GM21360 (cell line): ENCODE results near the gene COL13A1.

Source experiments
- ATAC-seq: cut with Tn5 transposase; IDR thresholded peaks from one replicate; pipeline ENCODE4 v1.9.1; 2021; ENCODE audit warnings: mild to moderate bottlenecking, moderate library complexity; ENCODE audit not compliant: unreplicated experiment

Gene COL13A1

DNA sequence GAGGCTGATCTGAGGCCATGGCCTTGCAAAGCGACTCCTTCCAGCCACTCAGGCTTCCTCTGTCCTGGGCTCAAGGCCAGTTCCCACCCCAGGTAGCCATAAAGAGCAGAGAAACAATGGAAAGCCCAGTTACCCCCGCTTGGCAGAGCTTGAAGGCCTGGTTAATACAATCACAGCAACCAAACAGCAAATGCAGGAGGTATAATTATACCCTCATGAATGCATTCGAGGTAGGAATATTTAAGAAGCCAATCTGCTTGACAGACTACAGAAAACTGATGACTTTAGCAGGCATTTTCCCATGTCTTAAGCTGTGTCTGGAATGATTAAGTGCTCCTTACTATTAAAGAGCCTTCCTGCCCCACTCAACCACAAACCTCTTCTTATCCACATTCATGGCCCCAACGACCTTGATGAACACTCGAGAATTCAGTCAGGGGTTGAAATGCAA lies 136.9 kb downstream of the COL13A1 start:
- no peak for ATAC-seq

GRCh38 chr10:69939061-69939460 lies 137.4 kb downstream of the COL13A1 start:
- ATAC-seq, result no peak

DNA sequence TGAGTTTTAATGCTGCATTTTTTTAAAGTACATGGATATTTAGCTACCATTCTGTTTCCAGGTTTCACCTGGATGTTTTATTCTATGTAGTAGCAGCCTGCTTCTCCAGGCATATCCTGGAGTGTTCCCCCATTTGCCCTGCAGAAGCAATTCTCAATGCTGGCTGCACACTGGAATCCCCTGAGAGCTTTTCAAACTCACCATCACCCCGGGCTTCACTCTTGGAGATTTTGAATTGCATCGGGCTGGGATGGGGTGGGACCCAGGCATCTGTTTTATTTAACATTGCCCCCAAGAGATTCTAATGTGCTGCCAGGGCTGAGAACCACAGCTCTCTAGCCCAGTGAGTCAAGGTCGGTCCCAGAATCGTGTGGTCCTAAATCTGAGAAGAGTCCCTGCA lies 137.8 kb downstream of the COL13A1 start:
- ATAC-seq, result no peak

DNA sequence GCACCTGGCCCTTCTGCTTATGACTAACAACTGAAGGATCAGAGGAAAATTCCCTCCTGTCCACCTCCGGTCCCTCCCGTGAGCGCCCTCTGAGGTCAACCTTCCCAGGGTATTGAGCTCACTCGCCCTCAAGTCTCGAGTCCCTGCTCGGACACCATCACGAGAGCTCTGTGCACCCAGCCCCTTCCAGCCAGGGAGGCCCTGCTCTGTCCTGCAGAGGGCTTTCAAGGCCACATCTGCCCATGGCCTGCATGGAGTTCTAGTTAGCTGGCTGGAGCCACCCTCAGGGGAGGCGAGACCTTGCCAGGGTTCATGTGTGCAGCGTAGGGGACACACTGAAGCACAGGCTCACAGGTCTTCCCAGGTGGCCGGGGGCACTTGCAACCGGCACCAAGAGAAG lies 140.0 kb downstream of the COL13A1 start:
- ATAC-seq, result no peak

- ATAC-seq, result no peak
Observed at GRCh38 chr10:69943292-69943820, 141.7 kb downstream of the COL13A1 start.

- no peak for ATAC-seq
Observed at GRCh38 chr10:69944761-69945160, 143.1 kb downstream of the COL13A1 start.

GRCh38 chr10:69948261-69948660 lies 146.6 kb downstream of the COL13A1 start:
- ATAC-seq, result no peak

- no peak for ATAC-seq
Observed at GRCh38 chr10:69949770-69950169, 148.1 kb downstream of the COL13A1 start.

DNA sequence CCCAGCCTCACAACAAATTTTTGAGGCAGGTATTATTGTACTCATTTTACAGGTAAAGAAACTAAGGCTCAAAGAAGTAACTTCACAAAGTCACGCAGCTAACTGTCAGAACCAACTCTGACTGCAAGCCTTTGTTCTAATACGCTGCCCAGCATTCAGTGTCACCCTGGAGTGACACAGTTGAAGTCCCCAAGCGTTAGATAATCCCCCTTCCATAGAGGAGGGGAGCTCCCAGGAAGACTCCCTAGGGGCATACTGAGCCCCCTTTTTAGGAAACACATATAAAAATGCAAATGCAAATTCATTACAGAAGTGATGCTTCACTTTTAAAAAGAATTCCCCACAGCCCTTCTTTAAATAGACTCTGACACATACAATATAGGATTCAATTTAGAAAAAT lies 150.0 kb downstream of the COL13A1 start:
- ATAC-seq, result no peak

DNA sequence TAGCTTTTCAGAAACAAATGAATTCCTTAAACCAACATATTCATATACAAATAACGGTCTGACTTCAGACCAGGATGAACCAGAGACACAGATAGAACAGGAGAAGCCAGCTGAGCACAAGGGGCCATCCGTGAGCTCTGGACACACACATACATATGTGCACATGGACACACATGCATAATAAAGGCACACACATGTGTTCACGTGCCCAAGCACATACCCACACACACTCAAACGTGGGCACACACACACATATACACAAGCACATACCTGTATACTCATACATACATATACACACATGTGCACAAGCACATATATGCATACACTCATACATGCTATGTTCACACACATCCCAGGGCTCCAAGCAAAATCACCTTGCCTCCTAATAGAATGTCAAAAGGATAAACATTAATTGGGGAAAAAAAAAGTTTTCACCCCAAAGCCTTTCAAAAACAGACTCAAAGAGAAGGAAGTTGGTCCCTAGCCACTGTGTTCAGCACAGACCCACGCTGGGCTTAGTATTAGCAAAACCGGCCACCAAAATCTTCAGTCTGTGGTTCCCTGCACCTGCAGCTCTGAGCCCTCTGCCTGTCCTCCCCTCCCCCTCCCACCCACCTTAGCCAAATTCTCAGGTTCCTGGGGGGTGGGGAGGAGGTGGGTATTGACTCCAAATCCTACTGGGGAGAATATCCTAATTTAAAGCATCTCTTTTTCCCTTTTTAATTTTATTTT lies 150.5 kb downstream of the COL13A1 start:
- no peak for ATAC-seq

DNA sequence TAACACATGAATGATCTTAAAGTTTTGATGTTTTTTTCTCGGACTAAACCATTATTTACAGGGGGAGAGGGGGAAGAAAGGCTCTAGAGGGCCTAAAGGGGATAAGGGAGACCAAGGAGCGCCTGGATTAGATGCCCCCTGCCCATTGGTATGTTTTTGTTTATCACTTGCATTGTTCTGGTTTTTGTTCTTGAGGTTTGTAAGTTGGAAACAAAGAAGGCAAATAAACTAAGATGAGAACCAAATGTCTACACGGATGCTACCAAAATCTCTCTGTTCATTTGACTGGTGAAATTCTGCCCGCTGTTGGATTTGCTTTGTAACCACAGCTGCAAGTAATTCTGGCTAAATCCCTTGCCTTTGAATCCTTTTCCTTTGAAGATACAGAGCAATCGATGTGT lies 151.1 kb downstream of the COL13A1 start:
- ATAC-seq, result no peak

DNA sequence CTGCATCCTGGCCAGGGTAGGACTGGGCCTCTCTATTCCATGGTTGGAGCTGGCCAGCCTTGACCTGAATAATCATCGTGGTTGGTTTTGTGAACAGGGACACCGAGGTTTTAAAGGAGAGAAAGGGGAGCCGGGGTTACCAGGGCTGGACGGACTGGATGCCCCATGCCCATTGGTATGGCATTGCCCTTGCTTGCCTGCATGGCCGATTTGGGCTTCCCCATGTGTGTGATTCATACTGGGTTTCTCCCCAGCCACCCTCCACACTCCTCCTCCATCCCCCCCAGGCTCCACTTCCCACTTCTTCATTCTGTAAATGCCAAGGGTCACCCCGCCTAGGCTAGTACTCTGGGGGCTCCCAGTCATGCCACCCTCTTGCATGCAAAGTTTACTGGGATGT lies 152.1 kb downstream of the COL13A1 start:
- ATAC-seq, result no peak

DNA sequence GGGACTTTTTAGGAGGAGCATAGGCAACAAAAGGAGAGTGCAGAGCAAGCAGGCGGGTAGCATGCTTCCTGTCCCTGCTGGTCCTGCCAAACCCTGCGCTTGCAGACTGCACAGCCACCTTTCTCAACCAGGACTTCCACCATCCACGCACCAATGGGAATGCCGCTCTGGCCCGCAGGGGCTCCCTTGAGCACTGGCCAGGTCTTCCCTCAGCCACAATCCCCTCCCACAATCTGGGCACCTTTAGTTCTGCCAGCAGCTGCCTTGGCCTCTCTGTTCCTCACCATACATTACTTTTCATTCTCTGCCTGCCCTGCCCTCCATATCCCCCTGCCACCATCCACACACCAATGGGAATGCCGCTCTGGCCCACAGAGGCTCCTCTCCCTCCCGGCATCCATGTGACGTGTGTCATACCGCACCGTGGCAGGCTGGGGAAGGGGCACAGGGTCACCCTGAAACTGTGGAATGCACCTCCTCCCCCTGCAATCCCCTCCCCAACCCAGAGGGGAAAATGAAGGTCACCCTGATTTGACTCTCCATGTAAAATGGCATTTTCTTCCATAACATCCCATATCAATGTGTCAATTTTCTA lies 153.6 kb downstream of the COL13A1 start:
- ATAC-seq, result no peak

- ATAC-seq, result no peak
Observed at GRCh38 chr10:69955897-69956740, 154.4 kb downstream of the COL13A1 start.

DNA sequence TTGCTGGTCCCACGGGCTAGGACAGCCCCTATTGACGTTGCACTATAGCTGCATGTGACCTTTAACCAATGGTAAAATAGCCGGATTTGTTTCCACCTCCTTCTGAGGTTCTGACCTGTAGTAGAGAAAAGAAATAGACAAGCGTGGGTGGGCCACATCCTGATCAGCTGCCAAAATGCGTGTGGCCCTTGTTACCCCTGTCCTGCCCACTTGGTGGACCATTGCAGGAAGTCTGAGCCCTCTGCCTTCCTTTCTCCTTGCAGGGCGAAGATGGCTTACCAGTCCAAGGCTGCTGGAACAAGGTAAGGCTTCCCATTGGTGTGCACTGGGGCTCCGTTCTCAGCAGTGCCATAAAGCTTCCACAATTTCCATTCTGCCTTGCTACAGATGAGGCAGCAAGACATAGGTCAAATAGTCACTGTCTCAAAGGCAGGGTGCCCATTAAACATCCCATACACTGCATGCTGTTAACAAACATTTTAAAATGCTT lies 155.1 kb downstream of the COL13A1 start:
- no peak for ATAC-seq

GRCh38 chr10:69957241-69957885 lies 155.7 kb downstream of the COL13A1 start:
- no peak for ATAC-seq

DNA sequence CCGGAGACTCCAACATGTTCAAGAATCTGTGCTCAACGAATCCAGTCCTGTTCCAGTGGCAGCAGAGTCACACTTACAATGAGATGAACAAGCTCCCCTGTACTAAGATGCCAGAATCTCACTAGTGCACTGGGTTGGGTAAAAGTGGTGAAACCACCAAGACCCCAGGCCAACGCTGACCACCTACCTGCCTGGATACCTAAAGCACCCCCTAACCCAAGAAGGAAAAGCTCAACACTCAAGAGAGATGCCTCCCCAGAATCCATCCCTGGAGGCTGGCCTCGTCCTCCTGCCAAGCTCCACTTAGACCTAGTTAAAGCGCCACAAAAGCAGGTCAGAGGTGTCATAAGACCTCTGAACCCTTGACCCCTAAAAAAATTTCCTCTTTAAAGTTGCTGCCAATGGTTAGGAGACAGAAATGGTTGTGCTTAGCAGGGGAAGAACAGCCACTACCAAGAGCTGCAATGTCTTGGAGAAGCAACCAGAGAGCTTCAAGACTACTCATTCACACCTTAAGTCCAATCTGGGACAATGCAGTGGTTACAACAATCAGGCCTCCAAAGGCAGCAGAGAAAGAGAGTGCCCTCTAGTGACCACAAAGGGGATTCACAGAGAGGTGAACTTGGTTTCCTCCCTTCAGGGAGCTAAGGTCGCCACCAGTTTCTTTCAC lies 156.3 kb downstream of the COL13A1 start:
- no peak for ATAC-seq

DNA sequence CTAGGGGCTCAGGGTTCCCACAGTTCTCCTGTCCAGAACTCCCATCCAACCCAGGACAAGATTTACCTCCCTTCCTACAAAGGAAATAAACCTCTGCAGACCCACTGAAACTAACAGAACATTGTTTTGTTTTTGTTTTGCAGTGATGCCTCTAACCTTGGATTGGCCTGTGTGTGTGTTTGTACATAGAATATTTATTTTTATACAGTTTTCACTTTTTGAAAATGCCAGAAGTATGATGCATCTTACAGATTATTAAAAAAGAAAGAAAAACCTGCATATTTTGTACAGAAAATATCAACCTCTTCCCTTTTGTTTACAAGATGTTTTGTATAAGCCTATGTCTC lies 156.8 kb downstream of the COL13A1 start:
- ATAC-seq, result no peak

GRCh38 chr10:69959911-69960310 lies 158.2 kb downstream of the COL13A1 start:
- ATAC-seq, result no peak

- ATAC-seq, result no peak
Observed at GRCh38 chr10:69960606-69960987, 158.9 kb downstream of the COL13A1 start.
